ENCODE data around the gene FCER2.

Gene FCER2

GRCh38 chr19:7732045-7732444 lies 30.1 kb upstream of the FCER2 start, which contains the start of gene CLEC4G:
Gene CLEC4G, minus strand, starts transcription at chr19:7732110. Its CDS starts 8 bp downstream, at chr19:7732102.
- no peak for DNase-seq

GRCh38 chr19:7731615-7732014 lies 29.7 kb upstream of the FCER2 start:
- no peak for DNase-seq

- no peak for DNase-seq
These were observed 29.3 kb upstream of the FCER2 start for GRCh38 chr19:7731218-7731595.

- no peak for DNase-seq
These were observed 28.6 kb upstream of the FCER2 start for GRCh38 chr19:7730286-7731217.

- no peak for DNase-seq
These were observed 27.9 kb upstream of the FCER2 start for GRCh38 chr19:7729831-7730285.

GRCh38 chr19:7729211-7729610 lies 27.3 kb upstream of the FCER2 start:
- DNase-seq, result no peak

GRCh38 chr19:7725791-7726190 lies 23.9 kb upstream of the FCER2 start:
- DNase-seq, result no peak

- DNase-seq, result no peak
These were observed 20.3 kb upstream of the FCER2 start for GRCh38 chr19:7722231-7722651.

- no peak for DNase-seq
These were observed 18.4 kb upstream of the FCER2 start for GRCh38 chr19:7720351-7720750.

GRCh38 chr19:7718668-7719067 lies 16.7 kb upstream of the FCER2 start:
- DNase-seq, result no peak

GRCh38 chr19:7716762-7717161 lies 14.8 kb upstream of the FCER2 start:
- no peak for DNase-seq

- DNase-seq, result no peak
These were observed 13.7 kb upstream of the FCER2 start for GRCh38 chr19:7715671-7716070.

- no peak for DNase-seq
These were observed 8.7 kb upstream of the FCER2 start for GRCh38 chr19:7710616-7711015.

GRCh38 chr19:7709932-7710460 lies 8.1 kb upstream of the FCER2 start:
- no peak for DNase-seq

- no peak for DNase-seq
These were observed 5.1 kb upstream of the FCER2 start for GRCh38 chr19:7706955-7707456.

GRCh38 chr19:7706188-7706954 lies 4.4 kb upstream of the FCER2 start:
- DNase-seq, result no peak

GRCh38 chr19:7705387-7706187 lies 3.7 kb upstream of the FCER2 start:
- DNase-seq, result no peak

- DNase-seq, result no peak
These were observed 2.5 kb upstream of the FCER2 start for GRCh38 chr19:7704280-7705060.

GRCh38 chr19:7703332-7703731 lies 1.4 kb upstream of the FCER2 start:
- no peak for DNase-seq

- DNase-seq, result no peak
These were observed 780 bp downstream of the FCER2 start for GRCh38 chr19:7701049-7701653.
